Suprapubic skin (tissue), 4 donors: ENCODE results near the gene PRKD2.

Experiments
- CTCF ChIP-seq, 2 donors: fragments of 200-600 bp in 1 of 2; fragments of 450-650 bp in 1 of 2; sonication (generic) in 1 of 2; IDR thresholded peaks; one replicate each; pipeline ENCODE4 v1.5.1; 2016 to 2019; ENCODE audit warnings: antibody characterized with exemption in 2 of 2, mild to moderate bottlenecking in 1 of 2, moderate library complexity in 1 of 2
- POLR2A ChIP-seq, 2 donors: fragments of 450-650 bp; IDR thresholded peaks; one replicate each; pipeline ENCODE4 v1.6.1; 2017; ENCODE audit warnings: antibody characterized with exemption in 2 of 2, mild to moderate bottlenecking in 2 of 2, moderate library complexity in 2 of 2
- POLR2AphosphoS5 ChIP-seq, 3 donors: sonication (generic); formaldehyde crosslinking; IDR thresholded peaks; one replicate each; pipeline ENCODE4 v1.6.1; 2017; ENCODE audit warnings: antibody characterized with exemption in 3 of 3

- TF ChIP-seq CTCF (IDR thresholded peaks at IDR 0.05) (no peak), POLR2AphosphoS5 (IDR thresholded peaks at IDR 0.05) (no peak), POLR2A (IDR thresholded peaks at IDR 0.05) (no peak)
Measured at GRCh38 chr19:46634656-46635218, 82.2 kb downstream of the PRKD2 start.
